H1 (cell line): ENCODE results near the gene CDKL1. TPM values are rescaled to one million over a fixed set of nuclear protein-coding genes. Genes with fewer than 3 reads are reported as not detected.
"Not testable (repeated sequence)": the region's sequence is repeated elsewhere in the genome, so short reads cannot be mapped to it uniquely, and the experiment has no call there.

Source experiments
- CTCF ChIA-PET: fragments of 300-600 bp; sonication (Branson Sonifier 250); formaldehyde crosslinking; loops from one replicate; lab custom pipeline; 2021; ENCODE audit not compliant: partially characterized antibody; lab: Charles Lee
- POLR2A ChIA-PET: fragments of 300-600 bp; sonication (Branson Sonifier 250); formaldehyde crosslinking; loops from one replicate; lab custom pipeline; 2021; ENCODE audit warnings: inconsistent platforms; ENCODE audit not compliant: partially characterized antibody; lab: Charles Lee
- DNase-seq, 2 experiments: peaks; one replicate each; pipeline versions ENCODE4 v3.0.0 to v3.0.0-alpha.2; 2010 to 2022; ENCODE audit warnings: low spot score in 2 of 2, low read depth in 1 of 2, mixed read lengths in 1 of 2
- FAIRE-seq: peaks from 2 replicates; lab custom pipeline; 2011; peaks lifted over from hg19 to GRCh38; lab: Jason Lieb, UNC
- H2AFZ ChIP-seq: 2 replicates; pipeline ENCODE4 v1.8.1; 2012; ENCODE audit warnings: low read length, inconsistent platforms
- H2AK5ac ChIP-seq: 2 replicates; pipeline ENCODE4 v1.6.1; 2013; ENCODE audit warnings: low read depth, low read length
- H2BK120ac ChIP-seq: replicated peaks from 2 replicates; pipeline ENCODE3; 2013; ENCODE audit warnings: low read depth, low read length, inconsistent platforms
- H2BK12ac ChIP-seq: 2 replicates; pipeline ENCODE4 v1.6.1; 2013; ENCODE audit warnings: low read depth, low read length
- H2BK15ac ChIP-seq: 2 replicates; pipeline ENCODE4 v1.6.1; 2013; ENCODE audit warnings: low read length
- H2BK20ac ChIP-seq: 2 replicates; pipeline ENCODE4 v1.6.1; 2013; ENCODE audit warnings: low read length
- H2BK5ac ChIP-seq: 2 replicates; pipeline ENCODE4 v1.6.1; 2013; ENCODE audit warnings: low read depth, low read length
- H3K14ac ChIP-seq: 2 replicates; pipeline ENCODE4 v1.6.1; 2013; ENCODE audit warnings: inconsistent platforms; ENCODE audit not compliant: insufficient read length
- H3K18ac ChIP-seq: 2 replicates; pipeline ENCODE4 v1.6.1; 2013; ENCODE audit warnings: low read length; ENCODE audit errors: extremely low read depth
- H3K23ac ChIP-seq: 2 replicates; pipeline ENCODE4 v1.6.1; 2013; ENCODE audit warnings: inconsistent platforms; ENCODE audit not compliant: insufficient read length
- H3K23me2 ChIP-seq: 2 replicates; pipeline ENCODE4 v1.6.1; 2013; ENCODE audit warnings: low read depth, low read length
- H3K27ac ChIP-seq: 2 replicates; pipeline ENCODE4 v1.6.1; 2011; ENCODE audit warnings: low read depth, low read length, inconsistent platforms
- H3K27me3 ChIP-seq, 4 experiments: replicated peaks in 1 of 4; 1 replicate in 1 of 4; 2 replicates in 3 of 4; pipeline versions ENCODE4 v1.6.1 to v1.8.1; 2011 to 2013; ENCODE audit warnings: low read length in 3 of 4, mild to moderate bottlenecking in 3 of 4, inconsistent platforms in 2 of 4, mixed read lengths in 2 of 4, moderate library complexity in 1 of 4; ENCODE audit not compliant: control insufficient read depth in 3 of 4, insufficient read depth in 3 of 4; ENCODE audit errors: extremely low read depth in 1 of 4
- H3K36me3 ChIP-seq, 4 experiments: 2 replicates each; pipeline versions ENCODE4 v1.6.1 to v1.8.1; 2011 to 2013; ENCODE audit warnings: mild to moderate bottlenecking in 4 of 4, low read length in 3 of 4, moderate library complexity in 2 of 4, control low read depth in 1 of 4, inconsistent platforms in 1 of 4; ENCODE audit not compliant: insufficient read depth in 4 of 4, control insufficient read depth in 2 of 4
- H3K4ac ChIP-seq: replicated peaks from 2 replicates; pipeline ENCODE3; 2013; ENCODE audit warnings: low read length, low read depth, mixed read lengths, inconsistent platforms; ENCODE audit not compliant: insufficient read length
- H3K4me1 ChIP-seq, 4 experiments: replicated peaks in 1 of 4; 1 replicate in 1 of 4; 2 replicates in 3 of 4; pipeline versions ENCODE4 v1.6.1 to v1.8.1; 2011 to 2013; ENCODE audit warnings: low read length in 3 of 4, inconsistent platforms in 2 of 4, mixed read lengths in 1 of 4; ENCODE audit not compliant: insufficient read depth in 4 of 4, control insufficient read depth in 3 of 4
- H3K4me2 ChIP-seq, 2 experiments: 2 replicates each; pipeline versions ENCODE4 v1.6.1 to v1.8.1; 2011 to 2013; ENCODE audit warnings: low read depth in 2 of 2, low read length in 2 of 2, control low read depth in 1 of 2, inconsistent platforms in 1 of 2, mild to moderate bottlenecking in 1 of 2; ENCODE audit not compliant: insufficient read depth in 1 of 2
- H3K4me3 ChIP-seq, 4 experiments: fragments of 200-600, 300-600 bp in 1 of 4; sonication (generic), shearing (Covaris generic), sonication (Bioruptor Twin) in 1 of 4; 2 replicates each; pipeline versions ENCODE4 v1.5.1 to v1.8.1; 2011 to 2016; ENCODE audit warnings: low read length in 4 of 4, low read depth in 3 of 4, control low read depth in 2 of 4, inconsistent platforms in 2 of 4, mild to moderate bottlenecking in 2 of 4, mixed read lengths in 1 of 4, moderate library complexity in 1 of 4; ENCODE audit not compliant: insufficient read depth in 2 of 4; ENCODE audit errors: extremely low read depth in 1 of 4
- H3K56ac ChIP-seq: replicated peaks from 2 replicates; pipeline ENCODE3; 2013; ENCODE audit warnings: low read depth, mild to moderate bottlenecking, mixed read lengths, low read length, inconsistent platforms; ENCODE audit not compliant: insufficient read length
- H3K79me1 ChIP-seq: 2 replicates; pipeline ENCODE4 v1.6.1; 2013; ENCODE audit warnings: low read depth, low read length, control low read depth
- H3K79me2 ChIP-seq, 2 experiments: 2 replicates each; pipeline versions ENCODE4 v1.6.1 to v1.8.1; 2012 to 2013; ENCODE audit warnings: low read length in 2 of 2, mild to moderate bottlenecking in 2 of 2, inconsistent platforms in 1 of 2; ENCODE audit not compliant: insufficient read depth in 2 of 2, control insufficient read depth in 1 of 2
- H3K9ac ChIP-seq, 4 experiments: replicated peaks in 1 of 4; 1 replicate in 1 of 4; 2 replicates in 3 of 4; pipeline versions ENCODE4 v1.6.1 to v1.8.1; 2011 to 2013; ENCODE audit warnings: low read depth in 3 of 4, low read length in 3 of 4, control low read depth in 2 of 4, mild to moderate bottlenecking in 2 of 4, moderate library complexity in 2 of 4, inconsistent platforms in 1 of 4; ENCODE audit errors: extremely low read depth in 1 of 4
- H3K9me3 ChIP-seq, 2 experiments: 2 replicates each; pipeline versions ENCODE4 v1.6.1 to v1.8.1; 2012 to 2013; ENCODE audit warnings: mild to moderate bottlenecking in 2 of 2, moderate library complexity in 2 of 2, control low read depth in 1 of 2, inconsistent platforms in 1 of 2, low read depth in 1 of 2, low read length in 1 of 2, mixed read lengths in 1 of 2; ENCODE audit not compliant: insufficient read depth in 2 of 2
- H4K20me1 ChIP-seq, 2 experiments: replicated peaks in 1 of 2; 2 replicates each; pipeline versions ENCODE3 to v1.8.1; 2011 to 2013; ENCODE audit warnings: inconsistent platforms in 2 of 2, low read length in 2 of 2, mild to moderate bottlenecking in 1 of 2; ENCODE audit not compliant: insufficient read depth in 2 of 2, control insufficient read depth in 1 of 2
- H4K5ac ChIP-seq: 2 replicates; pipeline ENCODE4 v1.6.1; 2013; ENCODE audit warnings: low read length, low read depth, mixed read lengths, inconsistent platforms; ENCODE audit not compliant: insufficient read length
- H4K8ac ChIP-seq: 2 replicates; pipeline ENCODE4 v1.8.0; 2013; ENCODE audit warnings: mild to moderate bottlenecking, moderate library complexity, low read length, inconsistent platforms; ENCODE audit not compliant: insufficient read depth; ENCODE audit errors: extremely low read depth
- H4K91ac ChIP-seq: replicated peaks from 2 replicates; pipeline ENCODE3; 2013; ENCODE audit warnings: low read length, mixed read lengths, inconsistent platforms; ENCODE audit not compliant: insufficient read length
- KDM4A ChIP-seq: IDR thresholded peaks from one replicate; pipeline ENCODE4 v1.7.1; 2012; ENCODE audit warnings: low read depth, mild to moderate bottlenecking, moderate library complexity, low read length, inconsistent platforms; ENCODE audit not compliant: severe bottlenecking
- RAD21 ChIP-seq, 2 experiments: IDR thresholded peaks in 1 of 2; conservative IDR thresholded peaks in 1 of 2; 2 replicates each; pipeline ENCODE4 v1.6.1; 2011; ENCODE audit warnings: low read depth in 2 of 2, low read length in 2 of 2, improper control_type of control experiment in 1 of 2, inconsistent platforms in 1 of 2, mild to moderate bottlenecking in 1 of 2, moderate library complexity in 1 of 2
- WGBS, 2 experiments: shearing (Covaris generic) in 1 of 2; methylation state at CpG; one replicate each; pipeline versions ENCODE4 v1.1.6 to v1.1.7; 2013 to 2015; ENCODE audit warnings: low lambda C conversion rate in 2 of 2, mixed read lengths in 2 of 2, inconsistent platforms in 1 of 2, low coverage in 1 of 2, missing lambda C conversion rate in 1 of 2; ENCODE audit not compliant: insufficient replicate concordance in 2 of 2, insufficient coverage in 1 of 2, insufficient read length in 1 of 2; ENCODE audit errors: extremely low coverage in 1 of 2, missing lambda C conversion rate in 1 of 2; 5-methylcytosine and 5-hydroxymethylcytosine counted together
- polyA plus RNA-seq, 7 experiments: library from polyadenylated mRNA; depleted of rRNA in 3 of 7; stranded (reverse) in 5 of 7; unstranded in 2 of 7; fragments of >200 nt in 5 of 7; fragments of 200-250 nt in 2 of 7; gene quantifications; 1 replicate in 5 of 7; 2 replicates in 1 of 7; 4 replicates in 1 of 7; pipeline versions ENCODE4 v1.2.1 to v1.2.3, GENCODE V29; 2011 to 2013; ENCODE audit warnings: missing spikeins in 2 of 7, mixed read lengths in 2 of 7
- total RNA-seq: library from RNA; stranded (reverse); fragmentation: NEBNext Ultra II Directional; extraction: Animal tissue kit (Norgen Biotek cat#: 25700); gene quantifications from 2 replicates; pipeline ENCODE4 v1.2.1, GENCODE V29; 2021

Gene CDKL1
- total and polyA plus RNA-seq, 2 of the 8 experiments (the other 6 are each of a cell fraction or from before 2014, with no cell fraction given), result 1.2 to 2.2 TPM

- peak; percentile 57 to 58 for TF ChIP-seq RAD21 (IDR thresholded peaks at IDR 0.05 in 1 of 2, conservative IDR thresholded peaks at IDR 0.05 in 1 of 2; ENCODE audit: low read depth in 2 of 2, low read length in 2 of 2)
- no peak for TF ChIP-seq KDM4A
Observed at GRCh38 chr14:50318031-50318626, 78.6 kb downstream of the CDKL1 start (continued).

GRCh38 chr14:50314098-50314497 lies 82.6 kb downstream of the CDKL1 start:
- 93% methylated on average over 3 of the region's 3 CpGs; no CpG with 5 or more reads in 1 of the 2 experiments for WGBS, 2 experiments
- CTCF ChIA-PET, H2BK12ac ChIP-seq, H4K20me1 ChIP-seq, H2AFZ ChIP-seq, H3K27me3 ChIP-seq, H2BK15ac ChIP-seq, H3K9me3 ChIP-seq, H3K4me3 ChIP-seq, H3K79me1 ChIP-seq, H3K56ac ChIP-seq, H2BK5ac ChIP-seq, H2BK120ac ChIP-seq, H3K9ac ChIP-seq, H2BK20ac ChIP-seq, H4K91ac ChIP-seq, H3K4me2 ChIP-seq, H2AK5ac ChIP-seq, H3K23ac ChIP-seq, DNase-seq, H3K36me3 ChIP-seq, H3K23me2 ChIP-seq, H4K8ac ChIP-seq, H3K4ac ChIP-seq, FAIRE-seq, H3K14ac ChIP-seq, H4K5ac ChIP-seq, H3K27ac ChIP-seq, H3K4me1 ChIP-seq, H3K18ac ChIP-seq: not testable (repeated sequence)
- H3K79me2 ChIP-seq, result peaks cover 0 to 58% of the 10 kb centered on the region in 2 experiments; a peak in 3 of 4 replicates
- POLR2A ChIA-PET, result interaction anchor here (1.7 kb wide), 1 partner anchor 58 kb away, joined by 5 read pairs; no protein-coding TSS in a partner anchor
